ENCODE results near the gene SNX27. TPM values are rescaled to one million over a fixed set of nuclear protein-coding genes. Genes with fewer than 3 reads are reported as not detected.

SNX27 gene
- total and polyA plus RNA-seq, 2 experiments from 2014 or later, result 40.6 to 59.7 TPM

GRCh38 chr1:151593730-151594129, 18.1 kb upstream of the SNX27 start:
- H3K36me3 ChIP-seq (ENCODE audit: insufficient read depth), result no peaks in the 10 kb centered on the region
- peak; percentile 64 for DNase-seq (ENCODE audit: low spot score)
- H3K4me1 Mint-ChIP-seq, result peaks cover 6% of the 10 kb centered on the region
- H3K27ac ChIP-seq (ENCODE audit: low read depth), result no peak overlapping the region
- no peaks in the 10 kb centered on the region for H4K20me1 ChIP-seq (replicated peaks; ENCODE audit: insufficient read depth)
- H3K4me3 Mint-ChIP-seq, result peak overlapping the region; percentile 78
- peak overlapping the region; percentile 96 for H2AFZ ChIP-seq
- H3K79me2 ChIP-seq (replicated peaks; ENCODE audit: insufficient read depth), result no peaks in the 10 kb centered on the region
- peak overlapping the region; percentile 60 for H3K4me3 ChIP-seq
- H3K4me1 ChIP-seq (ENCODE audit: insufficient read depth), result no peaks in the 10 kb centered on the region
- H3K9me2 ChIP-seq (ENCODE audit: insufficient read depth), result no peaks in the 10 kb centered on the region
- no peak overlapping the region for H3K27ac Mint-ChIP-seq
- peaks cover under 1% of the 10 kb centered on the region; the same call in 1 of the 3 replicates for H3K36me3 Mint-ChIP-seq (ENCODE audit: low read depth)
- H3K27me3 Mint-ChIP-seq (ENCODE audit: insufficient read depth, low read depth, poor library complexity), result peaks cover 6% of the 10 kb centered on the region
- peak; percentile 93 for ATAC-seq
- H3F3A ChIP-seq (replicated peaks; ENCODE audit: low read depth), result no peaks in the 10 kb centered on the region
- TF ChIP-seq JUNB (IDR thresholded peaks at IDR 0.05; ENCODE audit: unreplicated experiment) (no peak), CTCF (conservative IDR thresholded peaks at IDR 0.05; ENCODE audit: low read depth in 2 of 2) (no peak), STAT1 (IDR thresholded peaks at IDR 0.05; ENCODE audit: unreplicated experiment) (no peak), EZH2 (IDR thresholded peaks at IDR 0.05; ENCODE audit: low read depth, unreplicated experiment) (no peak), EZH2phosphoT487 (IDR thresholded peaks at IDR 0.05; ENCODE audit: unreplicated experiment) (no peak), CREB1 (CRISPR knock-in tag; IDR thresholded peaks at IDR 0.05; ENCODE audit: low read depth) (no peak)
- TF ChIP-seq, protein P1, sequence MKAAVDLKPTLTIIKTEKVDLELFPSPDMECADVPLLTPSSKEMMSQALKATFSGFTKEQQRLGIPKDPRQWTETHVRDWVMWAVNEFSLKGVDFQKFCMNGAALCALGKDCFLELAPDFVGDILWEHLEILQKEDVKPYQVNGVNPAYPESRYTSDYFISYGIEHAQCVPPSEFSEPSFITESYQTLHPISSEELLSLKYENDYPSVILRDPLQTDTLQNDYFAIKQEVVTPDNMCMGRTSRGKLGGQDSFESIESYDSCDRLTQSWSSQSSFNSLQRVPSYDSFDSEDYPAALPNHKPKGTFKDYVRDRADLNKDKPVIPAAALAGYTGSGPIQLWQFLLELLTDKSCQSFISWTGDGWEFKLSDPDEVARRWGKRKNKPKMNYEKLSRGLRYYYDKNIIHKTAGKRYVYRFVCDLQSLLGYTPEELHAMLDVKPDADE (IDR thresholded peaks at IDR 0.05), result no peak
- peaks cover 10% of the 10 kb centered on the region for H3K9me3 Mint-ChIP-seq
- 0 out of 2 replicates have a peak, but pooled peaks cover 5% of the 10 kb centered on the region for H3K27me3 ChIP-seq (ENCODE audit: insufficient read depth)
- H3K4me2 ChIP-seq, result peak overlapping the region; percentile 86

DNA sequence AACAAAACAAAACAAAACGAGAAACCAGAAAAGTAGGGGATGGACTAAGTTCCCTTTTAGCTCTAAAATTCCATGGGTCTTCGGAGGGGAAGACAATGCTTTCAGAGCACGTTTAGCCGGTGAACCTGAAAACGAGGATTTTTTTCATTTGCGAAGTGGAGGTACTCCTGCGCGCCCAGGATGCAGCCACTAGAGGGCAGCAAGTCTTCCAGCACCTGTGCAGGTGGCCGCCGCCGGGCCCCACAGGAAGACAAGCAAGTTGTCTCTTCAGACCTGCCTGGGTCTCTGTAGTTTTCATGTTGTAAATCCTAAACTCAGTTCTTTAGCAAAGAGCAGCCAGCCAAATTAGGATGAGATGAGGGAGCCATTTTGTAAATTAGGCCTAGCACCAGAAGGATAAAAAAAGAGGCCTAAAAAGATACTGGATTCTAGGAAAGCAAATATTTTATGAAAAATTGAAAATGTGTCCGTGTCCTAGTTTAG, 17.7 kb upstream of the SNX27 start:
- Histone ChIP-seq H3K27me3 (ENCODE audit: insufficient read depth) (0 out of 2 replicates have a peak, but pooled peaks cover 5% of the 10 kb centered on the region), H3K36me3 (ENCODE audit: insufficient read depth) (no peaks in the 10 kb centered on the region), H4K20me1 (replicated peaks; ENCODE audit: insufficient read depth) (no peaks in the 10 kb centered on the region), H2AFZ (peak overlapping the region; percentile 96), H3K27ac (ENCODE audit: low read depth) (peak overlapping the region; percentile 85), H3F3A (replicated peaks; ENCODE audit: low read depth) (no peaks in the 10 kb centered on the region), H3K4me2 (peak overlapping the region; percentile 86), H3K4me1 (ENCODE audit: insufficient read depth) (no peaks in the 10 kb centered on the region), H3K4me3 (peak overlapping the region; percentile 60), H3K79me2 (replicated peaks; ENCODE audit: insufficient read depth) (no peaks in the 10 kb centered on the region), H3K9me2 (ENCODE audit: insufficient read depth) (no peaks in the 10 kb centered on the region)
- H3K27ac Mint-ChIP-seq, result no peak overlapping the region
- peak overlapping the region; percentile 78 for H3K4me3 Mint-ChIP-seq
- peaks cover 3% of the 10 kb centered on the region; the same call in 1 of the 3 replicates for H3K36me3 Mint-ChIP-seq (ENCODE audit: low read depth)
- DNase-seq (ENCODE audit: low spot score), result peak; percentile 95
- no peak for TF ChIP-seq ZNF331 (CRISPR knock-in tag; IDR thresholded peaks at IDR 0.05; ENCODE audit: low read depth)
- TF ChIP-seq CTCF (conservative IDR thresholded peaks at IDR 0.05; ENCODE audit: low read depth in 2 of 2), result peak; percentile 90 to 98
- H3K9me3 Mint-ChIP-seq, result peaks cover 13% of the 10 kb centered on the region
- H3K4me1 Mint-ChIP-seq, result peaks cover 6% of the 10 kb centered on the region
- H3K27me3 Mint-ChIP-seq (ENCODE audit: insufficient read depth, low read depth, poor library complexity), result peaks cover 6% of the 10 kb centered on the region
- peak; percentile 99 for ATAC-seq
